ENCODE results near the gene ZNF425. TPM values are rescaled to one million over a fixed set of nuclear protein-coding genes. Genes with fewer than 3 reads are reported as not detected.

Gene ZNF425
- total and polyA plus RNA-seq, 9 of the 15 experiments (the other 6 are each of a cell fraction or from before 2014, with no cell fraction given), result 0.03 to 0.89 (median 0.54) TPM

DNA sequence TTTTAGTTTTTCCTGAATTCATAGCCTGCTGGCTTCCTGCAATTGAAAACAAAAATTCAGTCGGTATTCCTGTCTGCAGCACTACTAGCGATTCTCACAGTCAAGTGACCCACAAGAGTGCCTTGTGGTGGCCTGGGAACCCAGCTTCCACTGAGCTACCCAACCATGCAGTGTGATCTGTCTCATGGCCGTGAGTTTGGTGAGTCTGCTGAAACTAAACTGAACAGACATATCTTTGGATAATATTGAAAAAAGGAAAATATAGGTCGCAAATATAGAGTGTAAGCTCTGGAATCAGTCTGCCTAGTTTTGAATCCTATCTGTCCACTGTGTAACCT lies 53.7 kb downstream of the ZNF425 start:
- ATAC-seq, result no peak

More for the DNA sequence above, 53.7 kb downstream of the ZNF425 start:
- WGBS (ENCODE audit: insufficient coverage, low coverage, missing lambda C conversion rate), result 78% methylated on average over 4 of the region's 4 CpGs
- TF ChIP-seq, protein P1, sequence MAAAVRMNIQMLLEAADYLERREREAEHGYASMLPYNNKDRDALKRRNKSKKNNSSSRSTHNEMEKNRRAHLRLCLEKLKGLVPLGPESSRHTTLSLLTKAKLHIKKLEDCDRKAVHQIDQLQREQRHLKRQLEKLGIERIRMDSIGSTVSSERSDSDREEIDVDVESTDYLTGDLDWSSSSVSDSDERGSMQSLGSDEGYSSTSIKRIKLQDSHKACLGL (CRISPR knock-in tag; IDR thresholded peaks at IDR 0.05; ENCODE audit: borderline replicate concordance, poor library complexity, severe bottlenecking), result no peak
- TF ChIP-seq, protein P2, sequence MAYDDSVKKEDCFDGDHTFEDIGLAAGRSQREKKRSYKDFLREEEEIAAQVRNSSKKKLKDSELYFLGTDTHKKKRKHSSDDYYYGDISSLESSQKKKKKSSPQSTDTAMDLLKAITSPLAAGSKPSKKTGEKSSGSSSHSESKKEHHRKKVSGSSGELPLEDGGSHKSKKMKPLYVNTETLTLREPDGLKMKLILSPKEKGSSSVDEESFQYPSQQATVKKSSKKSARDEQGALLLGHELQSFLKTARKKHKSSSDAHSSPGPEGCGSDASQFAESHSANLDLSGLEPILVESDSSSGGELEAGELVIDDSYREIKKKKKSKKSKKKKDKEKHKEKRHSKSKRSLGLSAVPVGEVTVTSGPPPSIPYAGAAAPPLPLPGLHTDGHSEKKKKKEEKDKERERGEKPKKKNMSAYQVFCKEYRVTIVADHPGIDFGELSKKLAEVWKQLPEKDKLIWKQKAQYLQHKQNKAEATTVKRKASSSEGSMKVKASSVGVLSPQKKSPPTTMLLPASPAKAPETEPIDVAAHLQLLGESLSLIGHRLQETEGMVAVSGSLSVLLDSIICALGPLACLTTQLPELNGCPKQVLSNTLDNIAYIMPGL (CRISPR knock-in tag; IDR thresholded peaks at IDR 0.05), result no peak
- Histone ChIP-seq H3K27me3 (ENCODE audit: control insufficient read depth in 2 of 2, insufficient read depth in 2 of 2, low read length in 2 of 2) (no peaks in the 10 kb centered on the region), H3K27ac (ENCODE audit: extremely low read depth, low read depth, low read length) (no peak overlapping the region), H3K36me3 (ENCODE audit: control insufficient read depth, insufficient read depth, low read length) (peaks cover 42% of the 10 kb centered on the region; the same call in 2 of the 3 replicates), H3K9me3 (replicated peaks; ENCODE audit: control insufficient read depth, insufficient read depth, low read depth, low read length) (no peaks in the 10 kb centered on the region), H3K4me2 (ENCODE audit: insufficient read depth, low read length) (no peak overlapping the region), H3K4me3 (no peak overlapping the region), H2AFZ (ENCODE audit: low read depth, low read length) (no peak overlapping the region), H3K79me2 (ENCODE audit: control insufficient read depth, insufficient read depth, low read length) (no peaks in the 10 kb centered on the region), H3K4me1 (replicated peaks in 1 of 2; ENCODE audit: control insufficient read depth in 2 of 2, insufficient read depth in 2 of 2, low read length in 2 of 2) (peaks cover 0 to 12% of the 10 kb centered on the region in 2 experiments; a peak in 1 of 5 replicates), H3K9ac (ENCODE audit: insufficient read depth in 1 of 2, low read depth in 2 of 2, low read length in 2 of 2) (no peak overlapping the region), H3K9me1 (ENCODE audit: control insufficient read depth, insufficient read depth, low read length) (no peaks in the 10 kb centered on the region), H4K20me1 (replicated peaks; ENCODE audit: control insufficient read depth, insufficient read depth, low read length) (no peaks in the 10 kb centered on the region)
- BruUV-seq (replicated peaks), result no TSS peak
- intact Hi-C loops (cut with micrococcal nuclease) (loop anchor here (10.0 kb wide), 1 partner anchor 498 kb away; no protein-coding TSS in a partner anchor), in situ Hi-C loops (cut with MboI) (no loop called here)
- ChIA-PET CTCF (ENCODE audit: low intra/inter-chr PET ratio) (interaction anchor here (0.6 kb wide), 1 partner anchor 25 kb away, joined by 4 read pairs; no protein-coding TSS in a partner anchor), POLR2A (interaction anchor here (1.2 kb wide), 1 partner anchor 160 kb away, joined by 7 read pairs; no protein-coding TSS in a partner anchor)
- DNase-seq (ENCODE audit: extremely low read depth in 1 of 4, low spot score in 3 of 4) (no peak), FAIRE-seq (no peak)

Measured in K562 (cell line).